RWPE1 (cell line): ENCODE measurements around the gene PHYKPL.
"Not testable (repeated sequence)": the region's sequence is repeated elsewhere in the genome, so short reads cannot be mapped to it uniquely, and the experiment has no call there.

Experiments used
- CTCF ChIA-PET: fragments of 350-600 bp; sonication (Branson Sonifier 250); formaldehyde crosslinking; extraction: SDS; loops from one replicate; lab custom pipeline; 2021; lab: Yijun Ruan, JAX
- POLR2A ChIA-PET: fragments of 400-600 bp; formaldehyde crosslinking; extraction: SDS; loops from one replicate; lab custom pipeline; 2020; ENCODE audit warnings: antibody characterized with exemption; ENCODE audit not compliant: low non-redundant PET; lab: Yijun Ruan, JAX
- DNase-seq: peaks from one replicate; pipeline ENCODE4 v3.0.0; 2012; ENCODE audit warnings: low spot score
- H3K27ac ChIP-seq: fragments of 450-650 bp; 2 replicates; pipeline ENCODE4 v1.5.1; 2017
- CTCF ChIP-seq: fragments of 450-650 bp; conservative IDR thresholded peaks from 2 replicates; pipeline ENCODE4 v1.5.1; 2017; ENCODE audit warnings: low read depth, mild to moderate bottlenecking

Gene PHYKPL

GRCh38 chr5:178229861-178230260, 2.7 kb downstream of the PHYKPL start:
- peak overlapping the region; percentile 44 for H3K27ac ChIP-seq
- TF ChIP-seq CTCF, result no peak
- POLR2A ChIA-PET, result no interaction called here
- CTCF ChIA-PET, result interaction anchor here (0.9 kb wide), 1 partner anchor 50 kb away, joined by 3 read pairs; no protein-coding TSS in a partner anchor
- no peak for DNase-seq

DNA sequence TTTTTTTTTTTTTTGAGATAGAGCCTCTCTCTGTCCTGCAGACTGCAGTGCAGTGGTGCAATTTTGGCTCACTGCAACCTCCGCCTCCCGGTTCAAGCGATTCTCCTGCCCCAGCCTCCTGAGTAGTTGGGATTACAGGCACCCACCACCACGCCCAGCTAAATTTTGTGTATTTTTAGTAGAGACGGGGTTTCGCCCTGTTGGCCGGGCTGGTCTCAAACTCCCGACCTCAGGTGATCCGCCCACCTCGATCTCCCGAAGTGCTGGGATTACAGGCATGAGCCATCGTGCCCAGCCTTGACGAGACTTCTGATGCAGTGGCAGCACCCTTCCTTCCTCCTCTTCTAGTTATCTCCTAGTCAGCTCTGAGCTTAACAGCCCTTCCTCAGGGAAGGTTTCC, 3.5 kb downstream of the PHYKPL start:
- peak overlapping the region; percentile 44 for H3K27ac ChIP-seq
- ChIA-PET POLR2A (interaction anchor here (0.7 kb wide), 1 partner anchor 313 kb away, joined by 12 read pairs; no protein-coding TSS in a partner anchor), CTCF (interaction anchor here (0.7 kb wide), 1 partner anchor 76 kb away, joined by 4 read pairs; no protein-coding TSS in a partner anchor)
- not testable (repeated sequence) for DNase-seq

DNA sequence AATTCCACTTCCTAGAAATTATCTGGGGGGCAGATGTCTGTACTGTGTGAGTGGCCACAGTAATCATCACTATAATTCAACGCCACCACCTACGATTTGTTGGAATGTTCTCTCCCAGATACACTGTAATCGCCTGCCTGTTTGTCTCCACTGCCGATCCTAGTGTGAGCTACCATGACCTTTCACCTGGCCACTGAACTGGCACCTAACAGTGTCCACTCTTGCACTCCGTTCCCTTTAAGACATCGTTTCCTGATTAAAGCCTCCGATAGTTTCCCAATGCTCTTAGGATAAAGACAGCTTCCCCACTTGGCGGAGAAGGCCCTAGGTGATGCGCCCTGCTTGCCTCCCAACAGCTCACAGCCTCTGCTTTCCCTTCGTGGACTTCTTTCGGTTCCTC, 4.0 kb downstream of the PHYKPL start:
- DNase-seq, result no peak
- TF ChIP-seq CTCF, result no peak
- ChIA-PET CTCF (interaction anchor here (0.6 to 0.7 kb wide), 2 partner anchors 76 to 1048 kb away, joined by 3 to 4 read pairs; no protein-coding TSS in a partner anchor), POLR2A (interaction anchor here (0.7 kb wide), 1 partner anchor 314 kb away, joined by 12 read pairs; no protein-coding TSS in a partner anchor)
- H3K27ac ChIP-seq, result peak overlapping the region; percentile 44

DNA sequence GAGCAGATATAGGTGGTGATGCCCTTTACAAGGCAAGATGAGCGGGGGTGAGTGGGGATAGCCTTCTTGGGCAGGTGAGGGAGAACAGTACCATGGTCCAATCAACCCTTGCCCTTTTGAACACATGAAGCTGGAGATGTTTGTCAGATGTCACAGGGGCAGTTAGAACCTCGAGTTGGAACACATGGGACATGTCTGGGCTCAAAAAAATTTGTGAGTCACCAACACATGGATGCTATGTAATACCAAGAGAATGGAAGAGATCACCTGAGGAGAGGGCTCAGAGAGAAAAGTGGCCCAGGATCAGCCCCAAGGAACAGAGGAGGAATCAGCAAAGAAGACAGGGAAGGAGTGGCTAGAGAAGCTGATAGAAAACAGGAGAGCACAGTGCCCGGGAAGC, 4.7 kb downstream of the PHYKPL start:
- peak overlapping the region; percentile 44 for H3K27ac ChIP-seq
- POLR2A ChIA-PET, result interaction anchor here (0.7 kb wide), 1 partner anchor 42 kb away, joined by 3 read pairs; no protein-coding TSS in a partner anchor
- no peak for DNase-seq
- CTCF ChIA-PET, result interaction anchor here (0.6 kb wide), 2 partner anchors 234 to 1049 kb away, joined by 3 to 5 read pairs; no protein-coding TSS in a partner anchor
- no peak for TF ChIP-seq CTCF

- peak overlapping the region; percentile 44 for H3K27ac ChIP-seq
- ChIA-PET POLR2A (no interaction called here), CTCF (interaction anchor here (0.6 kb wide), 1 partner anchor 234 kb away, joined by 5 read pairs; no protein-coding TSS in a partner anchor)
- no peak for DNase-seq
- TF ChIP-seq CTCF, result no peak
Measured at GRCh38 chr5:178227138-178227659, 5.4 kb downstream of the PHYKPL start.

- ChIA-PET CTCF (interaction anchor here (1.0 kb wide), 1 partner anchor 10 kb away, joined by 3 read pairs; no protein-coding TSS in a partner anchor), POLR2A (no interaction called here)
- H3K27ac ChIP-seq, result no peak overlapping the region
- no peak for DNase-seq
- TF ChIP-seq CTCF, result no peak
Measured at GRCh38 chr5:178225174-178225573, 7.4 kb downstream of the PHYKPL start.

GRCh38 chr5:178224403-178224802, 8.2 kb downstream of the PHYKPL start:
- ChIA-PET CTCF (interaction anchor here (0.6 to 1.0 kb wide), 2 partner anchors 11 to 20 kb away, joined by 3 read pairs; partner anchors contain the start of gene HNRNPAB), POLR2A (interaction anchor here (0.6 kb wide), 1 partner anchor 453 kb away, joined by 3 read pairs; no protein-coding TSS in a partner anchor)
- peak overlapping the region; percentile 37 for H3K27ac ChIP-seq
- TF ChIP-seq CTCF, result no peak
- no peak for DNase-seq
